Dermis blood vessel endothelial cell (primary cell): ENCODE results near the gene UMODL1. TPM values are rescaled to one million over a fixed set of nuclear protein-coding genes. Genes with fewer than 3 reads are reported as not detected.

Experiments
- DNase-seq: peaks from one replicate; pipeline ENCODE4 v3.0.0; 2010
- total RNA-seq: library from RNA; depleted of rRNA; stranded (reverse); fragments of >200 nt; gene quantifications from 2 replicates; pipeline ENCODE4 v1.2.3, GENCODE V29; 2014

Gene UMODL1
- total RNA-seq, 1 donor from 2014 or later: not detected

DNA sequence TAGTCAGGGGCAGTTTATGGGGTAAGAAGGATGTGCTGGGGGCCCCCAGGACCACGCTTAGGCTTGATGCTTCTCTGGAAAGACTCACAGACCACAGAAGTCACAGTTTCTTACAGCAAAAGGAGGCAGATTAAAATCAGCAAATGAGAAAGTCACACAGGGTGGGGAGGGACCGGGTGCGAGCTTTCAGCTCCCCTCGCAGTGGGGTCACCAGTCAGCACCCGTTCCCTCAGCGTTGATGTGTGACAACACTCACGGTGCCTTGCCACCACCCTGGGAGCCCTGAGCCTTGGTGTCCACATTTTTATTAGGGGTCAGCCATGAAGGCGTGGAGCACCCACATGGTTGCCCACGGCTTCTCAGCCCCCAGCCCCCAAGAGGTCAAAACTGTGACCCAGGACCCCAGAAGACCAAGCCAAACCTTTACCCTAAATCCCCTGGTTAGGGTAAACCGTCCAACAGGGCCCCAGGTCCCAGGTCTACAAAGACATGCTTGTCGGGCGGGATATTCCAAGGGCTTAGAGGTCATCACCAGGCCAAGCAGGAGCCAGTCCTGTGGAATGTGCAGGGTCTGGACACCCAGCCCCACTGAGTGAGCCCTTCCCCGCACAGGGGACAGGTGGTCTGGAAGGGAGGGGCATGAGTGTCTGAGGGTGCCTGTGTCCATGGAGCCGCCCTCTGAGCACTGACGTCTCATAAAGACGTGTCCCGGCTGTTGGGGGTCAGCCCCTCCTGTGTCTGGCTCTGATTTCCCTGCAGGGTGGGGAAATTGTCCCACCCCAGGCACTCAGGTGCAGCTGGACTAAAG is 83.3 kb downstream of the UMODL1 start:
- DNase-seq: no peak

DNA sequence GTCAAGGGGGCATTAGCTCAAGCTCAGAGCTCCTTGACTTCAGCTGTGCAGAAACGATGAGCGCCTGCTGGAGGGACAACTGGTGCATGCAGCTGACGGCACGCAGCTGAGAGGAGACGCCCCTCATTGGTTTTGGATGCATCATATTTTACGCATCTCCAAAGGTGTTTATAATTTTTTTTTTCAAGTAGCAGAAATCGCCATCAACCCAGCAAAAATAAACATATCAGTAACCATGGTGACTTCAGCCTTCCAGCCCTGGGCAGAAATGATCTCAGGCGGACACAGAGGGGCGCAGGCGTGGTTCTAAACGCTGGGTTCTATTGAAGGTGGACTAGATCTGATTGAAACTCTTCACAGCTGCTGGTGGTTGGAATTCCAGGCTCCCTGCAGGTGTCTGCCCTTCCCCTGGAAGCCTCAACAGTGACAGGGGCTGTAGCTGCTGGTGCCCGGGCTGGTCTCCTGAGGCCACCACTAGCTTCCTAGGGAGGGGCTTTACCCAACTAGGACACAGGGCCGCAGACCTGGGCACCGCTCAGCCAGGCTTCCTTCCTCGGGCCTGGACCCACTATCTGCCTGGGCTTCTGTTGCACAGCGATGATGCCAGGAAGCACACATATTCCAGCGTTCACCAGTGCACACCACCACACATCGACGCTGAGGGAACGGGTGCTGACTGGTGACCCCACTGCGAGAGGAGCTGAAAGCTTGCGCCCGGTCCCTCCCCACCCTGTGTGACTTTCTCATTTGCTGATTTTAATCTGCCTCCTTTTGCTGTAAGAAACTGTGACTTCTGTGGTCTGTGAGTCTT is 84.1 kb downstream of the UMODL1 start:
- no peak for DNase-seq

DNA sequence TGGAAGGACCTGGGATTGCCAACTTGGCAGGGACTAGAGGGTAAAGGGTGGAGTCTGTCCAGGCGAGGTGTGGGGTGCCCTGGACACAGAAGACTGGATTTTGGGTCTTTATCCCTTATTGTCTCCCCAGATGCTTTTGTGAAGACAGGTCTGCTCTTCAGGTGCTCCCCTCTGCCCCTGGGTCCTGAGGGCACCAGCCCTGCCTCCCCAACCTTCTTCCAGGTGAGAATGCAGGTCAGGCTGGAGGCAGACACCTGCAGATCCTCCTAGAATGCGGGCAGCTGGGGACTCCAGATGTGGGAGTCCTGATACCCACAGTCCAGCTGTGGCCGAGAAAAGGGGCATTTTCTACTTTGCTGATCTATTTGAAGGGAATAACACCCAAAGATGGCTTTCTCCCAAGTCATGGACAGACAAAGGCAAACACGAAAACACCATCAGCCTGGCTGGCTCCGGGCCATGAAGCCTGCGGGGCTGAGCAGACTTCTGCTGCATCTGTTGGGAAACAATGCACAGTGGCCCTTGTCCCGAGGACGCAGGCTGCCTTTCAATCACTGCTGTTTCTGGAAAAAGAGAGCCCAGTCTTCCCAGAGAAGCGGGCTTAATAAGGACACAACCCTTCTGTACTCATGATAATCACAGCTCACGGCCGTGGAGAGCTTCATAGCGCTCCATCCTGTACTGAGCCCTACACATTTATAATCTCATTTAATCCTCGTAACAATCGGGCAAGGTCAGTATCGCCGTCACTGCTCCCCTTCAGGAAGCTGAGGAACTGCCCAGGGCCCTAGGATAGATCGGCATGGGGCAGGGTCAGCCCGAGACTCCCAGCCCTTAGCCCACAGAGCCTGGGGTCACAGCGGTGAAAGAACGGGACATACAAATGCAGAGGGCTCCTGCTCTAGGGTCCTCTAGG is 85.8 kb downstream of the UMODL1 start:
- peak; percentile 65 for DNase-seq

DNA sequence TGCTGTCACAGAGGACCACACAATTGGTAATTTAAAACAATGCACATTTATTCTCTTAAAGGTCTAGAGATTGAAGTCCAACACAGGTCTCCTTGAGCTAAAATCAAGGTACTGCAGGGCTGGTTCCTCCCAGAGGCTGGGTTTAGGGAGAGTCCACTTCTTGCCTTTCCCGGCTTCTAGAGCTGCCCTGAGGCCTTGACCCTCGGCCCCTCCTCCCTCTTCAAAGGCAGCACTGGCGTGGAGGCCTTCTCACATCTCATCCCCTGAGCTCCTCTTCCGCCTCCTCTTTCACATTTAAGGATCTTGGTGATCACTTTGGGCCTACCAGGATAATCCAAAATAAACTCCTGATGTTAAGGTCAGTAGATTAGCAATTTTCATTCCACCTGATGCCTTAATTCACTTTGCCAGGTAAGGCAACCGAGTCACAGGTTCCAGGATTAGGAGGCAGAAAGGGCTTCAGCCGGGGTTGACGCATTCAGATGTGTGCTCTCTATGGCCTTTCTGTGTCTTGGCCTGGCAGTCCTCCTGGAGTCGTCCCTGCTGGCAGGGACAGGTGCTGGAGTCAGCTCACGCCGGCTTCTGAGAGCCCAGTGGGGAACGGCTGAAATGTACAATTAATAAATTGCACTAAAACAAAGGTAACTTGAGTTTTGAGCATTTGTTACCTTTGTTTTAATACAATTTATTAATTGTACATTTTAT is 86.6 kb downstream of the UMODL1 start:
- no peak for DNase-seq

DNA sequence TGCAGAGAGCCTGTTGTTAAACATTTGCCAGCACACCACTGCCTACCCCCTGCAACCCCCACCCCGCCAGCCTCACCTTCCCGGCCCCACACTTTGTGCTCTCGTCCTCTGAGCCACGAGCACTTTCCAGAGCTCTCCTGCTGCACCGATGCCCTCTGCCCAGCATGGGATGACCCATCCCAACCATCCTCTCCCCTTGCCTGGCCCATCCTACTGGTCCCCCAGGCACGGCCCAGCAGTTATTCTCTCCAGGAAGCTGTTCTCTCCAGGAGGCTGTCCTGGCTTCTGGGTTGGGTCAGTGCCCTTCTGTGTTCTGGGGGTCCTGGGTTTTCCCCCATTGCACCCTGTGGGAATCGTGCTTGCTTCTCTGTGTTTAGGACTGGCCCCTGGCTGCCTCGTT is 87.7 kb downstream of the UMODL1 start:
- DNase-seq: no peak

DNA sequence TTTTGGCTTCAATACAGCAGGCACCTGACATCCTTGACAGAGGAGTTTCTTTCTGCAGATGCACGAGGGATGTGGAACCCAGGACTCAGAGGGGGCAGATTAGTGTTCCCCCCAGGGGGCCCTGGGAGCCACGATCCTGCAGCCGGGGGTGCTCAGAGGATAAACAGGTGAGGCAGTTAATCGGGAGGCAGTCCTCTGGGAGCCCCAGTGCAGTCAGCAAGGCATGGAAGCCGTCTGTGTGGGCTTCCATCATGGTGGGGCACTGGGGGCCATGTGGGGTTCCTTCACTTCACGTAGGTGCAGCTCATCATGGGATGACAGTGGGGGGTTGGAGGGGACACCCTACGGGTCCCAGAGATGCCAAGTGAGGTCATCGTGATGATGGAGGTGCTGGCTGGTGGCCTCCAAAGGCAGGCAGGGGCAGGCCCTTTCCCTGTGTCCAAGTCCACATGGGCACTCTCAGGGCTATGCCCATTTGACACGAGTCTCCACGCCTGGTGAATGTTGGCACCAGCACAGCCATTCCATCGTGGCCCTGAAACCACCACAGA is 88.5 kb downstream of the UMODL1 start:
- no peak for DNase-seq

DNA sequence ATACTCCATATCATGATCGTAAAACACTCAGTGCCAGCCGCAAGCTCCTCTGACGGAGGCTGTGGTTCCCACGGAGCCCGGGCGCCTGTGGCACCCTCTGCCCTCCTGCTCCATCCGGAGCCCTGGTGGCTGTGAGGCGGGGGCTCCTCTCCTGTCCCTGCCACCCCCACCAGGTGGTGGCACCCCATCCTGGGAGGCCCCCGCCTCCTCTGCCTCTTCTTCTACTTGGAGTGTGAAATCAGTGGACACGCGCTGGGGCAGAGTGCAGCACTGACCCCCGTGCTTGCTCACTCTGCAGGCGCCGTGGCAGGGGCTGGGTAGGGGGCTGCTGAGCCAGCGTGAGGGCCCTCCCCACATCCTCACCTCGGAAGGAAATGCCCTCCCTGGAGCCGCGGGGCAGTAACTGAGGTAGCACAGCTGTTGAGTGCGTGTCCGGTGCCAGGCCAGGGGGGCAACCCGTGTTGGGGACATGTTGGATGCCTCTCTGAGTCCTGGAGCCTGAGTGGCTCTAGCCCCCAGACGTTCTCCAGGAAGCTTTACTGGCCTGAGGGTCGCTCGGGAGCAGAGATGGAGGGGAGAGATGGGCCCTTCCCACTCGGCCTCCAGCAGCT is 89.1 kb downstream of the UMODL1 start:
- no peak for DNase-seq

DNA sequence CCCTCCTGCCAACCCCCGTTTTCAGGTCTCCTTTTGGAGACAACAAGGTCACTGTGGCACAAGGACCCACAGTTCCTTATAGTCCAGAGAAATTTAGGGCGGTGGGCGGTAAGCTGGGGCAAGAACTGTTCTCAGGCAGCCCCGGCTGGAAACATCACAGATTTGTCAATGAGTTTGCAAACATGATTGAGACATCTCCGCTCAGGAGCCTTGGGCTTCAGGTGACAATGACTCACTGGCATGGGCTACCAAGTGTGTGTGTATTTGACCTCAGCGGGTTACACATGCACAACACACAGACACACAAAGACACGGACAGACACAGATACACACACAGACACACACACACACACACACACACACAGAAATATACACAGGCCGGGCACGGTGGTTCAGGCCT is 89.6 kb downstream of the UMODL1 start:
- DNase-seq: no peak

DNA sequence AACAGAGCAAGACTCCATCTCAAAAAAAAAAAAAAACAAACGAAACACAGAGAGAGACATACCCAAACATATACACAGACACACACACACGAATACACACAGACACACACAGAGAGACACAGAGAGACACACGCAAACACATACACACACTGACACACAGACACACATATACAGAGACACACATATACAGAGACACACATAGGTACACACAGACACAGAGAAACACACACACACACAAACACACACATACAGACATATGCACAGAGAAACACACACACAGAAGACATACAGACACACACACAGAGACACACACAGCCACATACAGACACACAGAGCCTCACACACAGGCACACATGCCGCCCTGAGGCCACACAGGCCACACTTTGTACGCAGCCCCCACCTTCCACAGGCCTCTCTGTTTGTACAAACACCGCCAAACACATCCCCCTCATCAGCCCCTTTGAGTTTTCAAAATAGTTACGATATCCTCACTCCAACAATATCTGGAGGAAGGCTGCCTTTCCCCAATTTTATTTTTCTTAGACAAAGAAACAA is 90.4 kb downstream of the UMODL1 start:
- no peak for DNase-seq

DNA sequence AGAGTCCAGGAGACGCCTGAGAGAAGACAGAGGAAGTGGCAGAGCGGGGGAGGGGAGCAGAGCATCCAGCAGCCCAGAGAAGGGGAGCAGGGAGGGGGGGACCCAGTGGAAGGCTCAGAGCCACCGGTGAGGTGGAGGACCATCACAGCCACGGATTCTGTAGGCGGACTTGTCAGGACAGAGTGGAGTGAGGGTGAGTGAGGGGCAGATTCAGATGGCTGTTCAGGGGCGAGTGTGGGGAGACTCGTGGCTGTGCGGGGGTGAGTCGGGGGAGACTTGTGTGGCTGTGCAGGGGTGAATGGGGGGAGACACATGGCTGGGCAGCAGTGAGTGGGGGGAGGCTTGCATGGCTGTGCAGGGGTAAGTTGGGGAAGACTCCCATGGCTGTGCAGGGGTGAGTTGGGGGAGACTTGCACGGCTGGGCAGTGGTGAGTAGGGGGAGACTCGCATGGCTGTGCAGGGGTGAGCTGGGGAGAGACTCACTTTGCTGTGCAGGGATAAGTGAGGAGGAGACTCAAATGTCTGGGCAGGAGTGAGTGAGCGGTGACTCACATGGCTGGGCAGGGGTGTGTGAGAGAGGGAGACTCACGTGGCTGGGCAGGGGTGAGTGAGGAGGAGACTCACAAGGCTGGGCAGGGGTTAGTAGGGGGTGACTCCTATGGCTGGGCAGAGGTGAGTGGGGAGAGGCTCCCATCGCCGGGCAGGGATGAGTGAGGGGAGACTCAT is 91.0 kb downstream of the UMODL1 start:
- DNase-seq: no peak

DNA sequence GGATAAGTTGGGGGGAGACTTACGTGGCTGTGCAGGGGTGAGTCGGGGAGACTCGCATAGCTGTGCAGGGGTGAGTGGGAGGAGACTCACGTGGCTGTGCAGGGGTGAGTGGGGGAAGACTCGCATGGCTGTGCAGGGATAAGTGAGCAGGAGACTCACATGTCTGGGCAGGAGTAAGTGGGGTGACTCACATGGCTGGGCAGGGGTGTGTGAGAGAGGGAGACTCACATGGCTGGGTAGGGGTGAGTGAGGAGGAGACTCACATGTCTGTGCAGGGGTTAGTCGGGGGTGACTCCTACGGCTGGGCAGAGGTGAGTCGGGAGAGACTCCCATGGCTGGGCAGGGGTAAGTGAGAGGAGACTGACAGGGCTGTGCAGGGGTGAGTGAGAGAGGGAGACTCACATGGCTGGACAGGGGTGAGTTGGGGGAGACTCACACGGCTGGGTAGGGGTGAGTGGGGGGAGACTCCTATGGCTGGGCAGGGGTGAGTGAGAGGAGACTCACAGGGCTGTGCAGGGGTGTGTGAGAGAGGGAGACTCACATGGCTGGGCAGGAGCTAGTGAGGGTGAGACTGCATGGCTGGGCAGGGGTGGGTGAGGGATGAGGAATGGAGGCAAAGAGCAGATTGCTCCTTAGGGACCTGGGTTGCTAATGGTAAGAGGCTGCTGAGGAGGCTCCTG is 91.9 kb downstream of the UMODL1 start:
- DNase-seq: no peak

DNA sequence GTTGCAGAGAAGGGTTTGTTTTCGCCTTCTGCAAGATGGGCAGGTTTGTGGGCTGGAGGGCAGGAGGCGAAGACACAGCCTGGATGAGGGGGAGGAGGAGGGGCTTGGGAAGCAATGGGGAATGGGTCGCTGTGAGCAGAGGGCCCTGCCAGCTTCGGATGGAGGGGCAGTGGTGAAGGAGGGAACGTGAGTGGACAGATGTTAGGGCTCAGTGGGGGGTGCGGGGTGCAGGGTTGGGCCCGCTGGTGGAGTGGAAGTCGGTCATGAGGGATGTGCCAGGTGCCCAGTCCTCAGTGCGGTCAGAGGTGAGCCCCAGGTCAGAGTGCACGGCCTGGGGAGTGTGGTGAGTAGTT is 92.4 kb downstream of the UMODL1 start:
- no peak for DNase-seq

DNA sequence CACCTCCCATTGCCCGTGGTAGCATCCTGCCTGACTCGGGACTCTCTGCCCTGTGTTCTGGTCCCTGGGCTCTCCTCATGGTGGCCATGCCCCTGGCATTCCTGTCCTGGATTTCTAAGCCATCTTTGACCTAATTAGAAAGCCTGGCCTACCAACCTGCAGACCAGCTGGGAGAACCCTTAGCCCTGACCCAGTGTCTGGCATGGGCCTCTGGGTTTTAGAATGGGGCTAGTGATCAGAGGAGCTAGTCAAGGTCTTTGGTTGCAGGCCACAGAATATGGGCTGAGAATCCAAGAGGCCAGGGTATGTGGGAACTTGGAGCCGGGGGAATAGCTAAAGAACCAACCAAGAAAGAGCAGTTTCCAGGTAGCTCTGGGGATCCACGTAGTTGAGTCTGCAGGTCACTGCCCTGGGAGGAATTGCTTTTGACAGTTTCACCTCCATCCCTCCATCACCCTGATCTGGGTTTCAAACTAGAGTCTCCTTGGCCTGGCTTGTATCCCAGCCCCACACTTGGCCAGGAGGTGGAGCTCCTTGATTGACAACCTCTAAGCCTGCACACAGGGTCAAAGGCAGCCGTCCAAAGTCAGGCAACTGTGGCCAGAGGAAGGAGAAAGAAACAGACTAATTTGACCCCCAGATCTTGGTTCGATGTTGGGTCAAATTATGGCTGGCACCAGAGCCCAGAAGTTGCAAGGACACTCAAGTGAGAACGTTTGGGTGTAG is 93.1 kb downstream of the UMODL1 start:
- DNase-seq: peak; percentile 78

DNA sequence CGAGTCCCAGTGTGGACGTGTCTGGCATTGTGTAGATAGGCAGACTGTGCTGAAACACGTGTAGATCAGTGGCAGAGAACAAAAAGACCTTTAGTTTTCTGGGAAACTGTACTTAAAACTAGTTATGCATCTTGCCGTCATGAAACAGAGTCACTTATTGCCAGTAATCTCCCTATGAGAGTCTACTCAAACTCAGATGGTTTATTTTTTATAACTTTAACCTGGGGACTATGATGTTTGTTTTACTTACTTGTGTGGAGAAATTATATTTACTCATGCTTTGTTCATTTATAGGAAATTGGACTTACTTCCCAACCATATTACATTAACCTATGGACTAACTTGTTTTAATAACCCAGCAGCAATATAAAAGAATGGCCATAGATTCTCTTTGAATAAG is 93.7 kb downstream of the UMODL1 start:
- no peak for DNase-seq

DNA sequence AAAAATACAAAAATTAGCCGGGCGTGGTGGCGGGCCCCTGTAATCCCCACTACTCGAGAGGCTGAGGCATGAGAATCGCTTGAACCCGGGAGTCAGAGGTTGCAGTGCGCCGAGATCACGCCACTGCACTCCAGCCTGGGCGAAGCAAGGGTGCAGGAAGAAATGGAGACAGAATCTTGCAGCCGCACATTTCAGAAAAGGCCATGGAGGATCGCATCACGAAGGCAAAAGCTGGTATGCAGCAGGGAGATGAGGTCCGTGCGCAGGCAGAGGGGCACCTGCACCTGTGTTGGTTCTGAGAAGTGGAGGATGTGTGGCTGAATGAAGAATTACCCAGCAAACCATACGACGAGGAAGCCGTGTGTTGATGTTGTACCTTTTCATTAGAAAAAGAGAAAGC is 94.8 kb downstream of the UMODL1 start:
- DNase-seq: no peak

DNA sequence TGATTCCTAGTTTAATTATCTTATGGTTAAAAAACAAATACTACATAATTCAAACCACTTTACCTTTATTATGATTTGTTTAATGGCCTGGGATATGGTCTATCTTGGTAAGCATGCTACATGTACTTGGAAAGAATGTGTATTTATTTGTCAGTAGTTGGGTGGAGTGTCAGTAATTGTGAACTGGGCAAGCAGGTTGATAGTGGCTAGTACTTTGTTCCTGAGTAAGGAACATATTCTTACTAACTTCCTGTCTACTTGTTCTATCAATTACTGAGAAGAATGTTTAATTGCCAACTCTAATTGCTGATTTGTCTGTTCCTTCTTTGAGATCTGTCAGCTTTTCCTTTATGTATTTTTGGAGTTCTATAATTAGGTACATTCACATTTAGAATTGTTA is 98.6 kb downstream of the UMODL1 start:
- DNase-seq: no peak

DNA sequence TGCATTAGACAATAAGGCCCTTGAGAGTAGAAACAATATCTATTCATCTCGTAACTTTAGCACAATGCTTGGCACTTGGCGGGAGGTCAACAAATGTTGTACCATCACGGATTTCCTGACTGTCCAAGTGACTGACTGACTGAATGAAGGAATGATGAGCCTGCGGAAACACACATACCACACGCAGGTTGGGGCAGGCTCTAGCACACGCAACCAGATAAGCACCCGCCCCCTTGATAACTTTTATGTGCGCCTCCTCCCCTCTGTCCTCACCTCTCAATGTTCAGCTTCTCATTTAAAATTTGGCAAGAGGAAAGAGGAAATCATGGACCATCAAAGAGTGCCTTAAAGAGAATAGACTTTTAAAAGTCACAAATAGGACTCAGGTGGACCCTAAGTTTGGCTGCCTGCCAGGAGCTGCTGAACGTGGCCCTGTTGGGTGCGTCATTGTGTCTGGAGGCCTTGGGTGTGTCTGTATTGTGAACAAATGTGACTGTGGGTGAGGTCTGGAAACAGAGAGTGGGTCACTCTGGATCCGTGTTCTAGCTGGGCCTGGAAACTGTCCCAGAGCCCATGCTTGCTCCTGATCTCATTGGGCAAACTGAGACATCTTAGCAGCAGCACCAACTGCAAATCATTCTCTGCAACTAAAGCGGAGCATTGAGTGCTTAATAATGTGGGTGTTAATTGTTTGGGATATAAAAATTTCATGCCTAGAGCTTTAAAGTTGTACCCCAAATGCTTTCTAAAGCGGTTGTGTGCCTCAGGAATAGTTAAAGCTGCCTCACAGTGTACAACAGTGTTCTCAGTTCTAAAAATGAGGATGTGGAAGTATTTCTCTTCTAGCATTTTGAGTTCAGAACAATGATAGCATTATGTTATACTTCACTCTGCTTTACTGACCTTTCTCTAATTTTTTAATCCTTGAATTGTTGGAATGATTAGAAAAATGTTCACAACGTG is 100.3 kb downstream of the UMODL1 start:
- peak; percentile 37 for DNase-seq
